ENCODE measurements around the gene KIAA0040.

DNA sequence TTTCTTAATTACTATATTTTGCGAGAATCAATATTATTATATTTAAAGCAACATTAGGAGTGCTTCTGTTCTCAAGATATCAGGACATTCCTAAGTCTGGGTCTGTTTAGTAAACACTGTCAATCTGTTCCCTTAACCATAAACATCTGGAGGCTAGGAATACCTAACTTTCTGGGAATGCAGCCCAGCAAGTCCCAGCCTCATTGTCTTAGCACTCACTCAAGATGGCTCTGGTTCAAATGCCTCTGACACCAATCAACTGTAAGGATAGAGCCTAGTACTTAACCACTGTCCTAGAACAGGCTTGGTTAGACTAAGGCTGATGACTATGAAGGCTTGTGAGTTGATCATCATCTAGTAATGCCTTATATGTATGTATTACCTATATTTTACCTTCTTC, 63.4 kb downstream of the KIAA0040 start:
- TF ChIP-seq, protein P1, sequence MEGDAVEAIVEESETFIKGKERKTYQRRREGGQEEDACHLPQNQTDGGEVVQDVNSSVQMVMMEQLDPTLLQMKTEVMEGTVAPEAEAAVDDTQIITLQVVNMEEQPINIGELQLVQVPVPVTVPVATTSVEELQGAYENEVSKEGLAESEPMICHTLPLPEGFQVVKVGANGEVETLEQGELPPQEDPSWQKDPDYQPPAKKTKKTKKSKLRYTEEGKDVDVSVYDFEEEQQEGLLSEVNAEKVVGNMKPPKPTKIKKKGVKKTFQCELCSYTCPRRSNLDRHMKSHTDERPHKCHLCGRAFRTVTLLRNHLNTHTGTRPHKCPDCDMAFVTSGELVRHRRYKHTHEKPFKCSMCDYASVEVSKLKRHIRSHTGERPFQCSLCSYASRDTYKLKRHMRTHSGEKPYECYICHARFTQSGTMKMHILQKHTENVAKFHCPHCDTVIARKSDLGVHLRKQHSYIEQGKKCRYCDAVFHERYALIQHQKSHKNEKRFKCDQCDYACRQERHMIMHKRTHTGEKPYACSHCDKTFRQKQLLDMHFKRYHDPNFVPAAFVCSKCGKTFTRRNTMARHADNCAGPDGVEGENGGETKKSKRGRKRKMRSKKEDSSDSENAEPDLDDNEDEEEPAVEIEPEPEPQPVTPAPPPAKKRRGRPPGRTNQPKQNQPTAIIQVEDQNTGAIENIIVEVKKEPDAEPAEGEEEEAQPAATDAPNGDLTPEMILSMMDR (IDR thresholded peaks at IDR 0.05): no peak
- TF ChIP-seq, protein P2, sequence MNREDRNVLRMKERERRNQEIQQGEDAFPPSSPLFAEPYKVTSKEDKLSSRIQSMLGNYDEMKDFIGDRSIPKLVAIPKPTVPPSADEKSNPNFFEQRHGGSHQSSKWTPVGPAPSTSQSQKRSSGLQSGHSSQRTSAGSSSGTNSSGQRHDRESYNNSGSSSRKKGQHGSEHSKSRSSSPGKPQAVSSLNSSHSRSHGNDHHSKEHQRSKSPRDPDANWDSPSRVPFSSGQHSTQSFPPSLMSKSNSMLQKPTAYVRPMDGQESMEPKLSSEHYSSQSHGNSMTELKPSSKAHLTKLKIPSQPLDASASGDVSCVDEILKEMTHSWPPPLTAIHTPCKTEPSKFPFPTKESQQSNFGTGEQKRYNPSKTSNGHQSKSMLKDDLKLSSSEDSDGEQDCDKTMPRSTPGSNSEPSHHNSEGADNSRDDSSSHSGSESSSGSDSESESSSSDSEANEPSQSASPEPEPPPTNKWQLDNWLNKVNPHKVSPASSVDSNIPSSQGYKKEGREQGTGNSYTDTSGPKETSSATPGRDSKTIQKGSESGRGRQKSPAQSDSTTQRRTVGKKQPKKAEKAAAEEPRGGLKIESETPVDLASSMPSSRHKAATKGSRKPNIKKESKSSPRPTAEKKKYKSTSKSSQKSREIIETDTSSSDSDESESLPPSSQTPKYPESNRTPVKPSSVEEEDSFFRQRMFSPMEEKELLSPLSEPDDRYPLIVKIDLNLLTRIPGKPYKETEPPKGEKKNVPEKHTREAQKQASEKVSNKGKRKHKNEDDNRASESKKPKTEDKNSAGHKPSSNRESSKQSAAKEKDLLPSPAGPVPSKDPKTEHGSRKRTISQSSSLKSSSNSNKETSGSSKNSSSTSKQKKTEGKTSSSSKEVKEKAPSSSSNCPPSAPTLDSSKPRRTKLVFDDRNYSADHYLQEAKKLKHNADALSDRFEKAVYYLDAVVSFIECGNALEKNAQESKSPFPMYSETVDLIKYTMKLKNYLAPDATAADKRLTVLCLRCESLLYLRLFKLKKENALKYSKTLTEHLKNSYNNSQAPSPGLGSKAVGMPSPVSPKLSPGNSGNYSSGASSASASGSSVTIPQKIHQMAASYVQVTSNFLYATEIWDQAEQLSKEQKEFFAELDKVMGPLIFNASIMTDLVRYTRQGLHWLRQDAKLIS (CRISPR knock-in tag; IDR thresholded peaks at IDR 0.05; ENCODE audit: borderline replicate concordance): no peak
- TF ChIP-seq IRF2 (CRISPR knock-in tag; IDR thresholded peaks at IDR 0.05; ENCODE audit: borderline replicate concordance, low read depth): no peak
- no peak for TF ChIP-seq ZNF317 (CRISPR knock-in tag; IDR thresholded peaks at IDR 0.05; ENCODE audit: borderline replicate concordance, low read depth)
- no peak for TF ChIP-seq ETV6 (CRISPR knock-in tag; IDR thresholded peaks at IDR 0.05)

Data from WTC11 (cell line).